HG02763 (cell line): ENCODE results near the gene HRH4.

Experiments
- ATAC-seq: cut with Tn5 transposase; IDR thresholded peaks from one replicate; pipeline ENCODE4 v1.9.1; 2021; ENCODE audit warnings: mild to moderate bottlenecking, moderate library complexity; ENCODE audit not compliant: unreplicated experiment

The HRH4 gene

DNA sequence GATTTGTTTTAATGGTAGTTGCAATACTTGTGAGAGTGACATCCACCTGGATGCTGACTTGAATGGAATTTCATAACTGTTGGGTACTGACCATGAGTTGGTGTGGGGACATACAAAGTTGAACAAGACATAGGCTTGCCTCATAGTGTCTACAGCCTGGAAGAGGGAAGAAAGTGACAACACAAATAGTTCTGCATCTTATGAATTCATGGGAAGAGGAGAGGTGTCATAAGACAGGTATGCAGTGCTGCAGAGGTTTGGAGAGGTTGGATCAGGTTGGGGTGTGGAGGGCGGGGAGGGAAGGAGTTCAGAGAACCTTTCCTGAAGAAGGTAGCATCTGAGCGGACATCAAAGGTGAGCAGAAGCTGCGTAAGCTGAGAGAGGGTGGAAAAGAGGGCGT, 44.0 kb downstream of the HRH4 start:
- no peak for ATAC-seq

DNA sequence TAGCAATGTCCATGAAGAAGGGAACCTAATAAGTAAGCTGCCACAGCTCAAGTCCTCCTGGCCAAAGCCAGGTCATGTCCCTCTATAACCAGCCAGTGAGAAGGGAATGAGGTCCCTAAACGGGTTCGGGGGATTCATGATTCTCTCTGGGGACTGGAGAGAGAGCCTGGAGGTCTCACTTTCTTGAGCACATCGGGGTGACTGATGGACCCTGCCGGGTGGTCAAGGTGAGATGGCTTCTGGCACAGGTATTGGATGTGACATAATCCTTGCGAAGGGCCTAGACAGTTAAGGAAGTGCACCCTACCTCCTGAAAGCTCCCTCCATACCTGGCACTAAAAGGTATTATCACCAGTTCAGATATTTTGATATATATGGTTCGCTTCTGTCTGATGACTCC, 45.7 kb downstream of the HRH4 start:
- no peak for ATAC-seq

DNA sequence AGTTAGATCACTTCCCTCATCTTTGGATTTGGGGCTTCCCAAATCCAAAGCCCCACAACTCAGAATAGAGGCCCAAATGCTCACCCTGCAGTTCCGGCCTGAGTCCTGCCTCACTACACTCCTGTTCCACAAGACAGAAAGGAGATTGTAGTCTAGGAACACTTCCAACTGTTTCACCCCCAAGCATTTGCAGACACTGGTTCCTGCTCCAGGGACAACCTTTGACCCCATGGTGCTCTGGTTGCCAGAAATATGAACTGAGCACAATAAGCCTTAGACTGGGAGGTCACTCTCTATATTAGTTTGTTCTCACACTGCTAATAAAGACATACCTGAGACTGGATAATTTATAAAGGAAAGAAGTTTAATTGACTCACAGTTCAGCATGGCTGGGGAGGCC, 49.0 kb downstream of the HRH4 start:
- ATAC-seq = no peak

DNA sequence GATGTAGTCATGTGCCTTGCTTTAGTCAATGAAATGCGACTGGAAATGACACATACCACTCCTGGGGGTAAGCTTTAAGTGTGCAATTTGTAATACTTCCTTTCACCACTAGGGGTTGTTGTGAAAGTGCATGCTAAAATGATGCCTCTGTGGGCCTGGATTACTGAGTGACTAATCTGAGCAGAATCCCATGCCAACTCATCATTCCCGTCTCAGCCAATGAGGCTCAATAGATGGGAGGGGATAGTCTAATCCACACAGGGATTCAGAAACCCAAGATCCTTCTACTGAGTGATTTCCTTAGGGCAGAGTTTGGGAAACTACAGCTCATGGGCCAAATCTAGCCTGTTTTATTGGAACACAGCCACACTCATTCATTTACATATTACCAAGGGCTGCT, 54.0 kb downstream of the HRH4 start:
- ATAC-seq = peak; percentile 80

DNA sequence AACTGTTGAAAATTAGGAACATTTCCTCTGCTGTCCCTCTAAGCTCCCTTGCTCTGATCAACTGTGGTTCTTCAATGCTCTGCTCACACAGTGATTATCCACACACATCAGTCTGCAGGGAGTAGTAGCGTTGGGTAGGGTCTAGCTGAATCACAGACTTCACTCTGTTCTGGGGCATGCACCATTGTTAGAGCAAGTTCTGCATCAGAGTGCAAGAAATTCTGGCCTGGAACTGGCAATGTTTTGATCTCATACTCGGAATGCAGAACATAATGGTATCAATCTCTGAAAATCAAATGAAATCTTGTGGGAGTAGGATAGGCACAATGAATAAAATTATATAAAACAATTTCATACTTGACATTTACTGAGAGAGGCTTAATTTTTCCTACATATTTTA, 55.3 kb downstream of the HRH4 start:
- no peak for ATAC-seq

DNA sequence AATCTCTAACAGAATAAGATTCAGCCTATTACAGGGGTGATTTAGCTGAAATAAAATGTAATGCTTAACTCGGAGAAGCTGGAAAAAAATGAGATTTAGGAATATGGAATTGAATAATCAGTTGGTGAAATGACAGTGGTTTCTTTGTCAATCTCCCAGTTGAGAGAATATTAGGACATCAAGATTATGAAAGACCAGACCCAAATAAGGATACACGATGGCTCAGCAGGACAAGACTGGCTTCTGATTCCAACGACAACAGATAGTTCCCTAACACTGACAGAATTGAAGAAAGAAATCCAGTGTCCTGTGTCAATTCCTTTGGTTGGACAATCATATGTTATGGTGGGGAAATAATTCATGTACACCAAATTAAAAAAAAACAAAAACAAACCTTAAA, 55.8 kb downstream of the HRH4 start:
- ATAC-seq = no peak

DNA sequence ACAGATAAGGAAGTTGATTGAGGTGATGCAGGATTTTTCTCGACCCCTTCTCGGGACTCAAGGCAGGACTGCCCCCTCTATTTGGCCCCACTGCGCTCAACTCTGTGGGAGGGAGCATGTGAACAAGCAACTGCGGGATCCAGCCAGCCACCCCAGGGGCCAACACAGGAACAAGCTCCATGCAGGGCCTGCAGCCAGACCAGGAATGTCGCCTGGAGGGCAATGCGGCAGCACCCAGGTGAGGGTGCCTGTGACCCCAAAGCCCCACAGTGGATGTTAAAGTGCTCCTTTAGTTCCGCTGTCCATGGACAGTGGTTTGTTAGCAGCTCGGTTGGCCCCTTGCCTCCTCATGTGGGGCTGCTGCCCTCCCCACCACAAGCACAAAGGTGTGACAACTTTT, 57.1 kb downstream of the HRH4 start:
- no peak for ATAC-seq

DNA sequence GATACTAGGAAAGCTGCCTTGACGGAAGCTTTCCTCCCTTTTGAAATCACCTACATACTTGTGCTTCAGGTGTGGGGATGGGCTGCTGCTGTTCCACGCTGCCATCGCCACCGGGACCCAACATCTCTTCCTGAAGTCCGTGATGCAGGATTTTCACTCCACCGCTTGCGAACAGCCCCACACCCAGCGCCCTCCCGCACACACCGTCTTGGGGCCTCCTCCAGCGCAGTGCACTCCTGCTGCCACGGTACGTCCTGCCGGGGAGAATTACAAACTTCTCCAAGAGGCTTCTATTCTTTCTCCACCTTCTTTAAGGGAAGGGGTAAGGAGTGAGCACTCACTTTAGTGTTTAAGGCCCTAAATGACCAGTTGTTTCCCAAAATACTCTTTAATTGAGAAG, 58.2 kb downstream of the HRH4 start:
- ATAC-seq = no peak
